ENCODE data around the gene AGO3. TPM values are rescaled to one million over a fixed set of nuclear protein-coding genes. Genes with fewer than 3 reads are reported as not detected.
"Not testable (repeated sequence)": the region's sequence is repeated elsewhere in the genome, so short reads cannot be mapped to it uniquely, and the experiment has no call there.

Gene AGO3
- total RNA-seq, 4 donors from 2014 or later = 12.7 to 21.4 (median 18.1) TPM

- WGBS = 78% methylated on average over 1 of the region's 1 CpG
- Histone ChIP-seq H3K27ac (no peak overlapping the region), H3K9me3 (no peaks in the 10 kb centered on the region), H3K4me3 (no peak overlapping the region), H3K27me3 (no peaks in the 10 kb centered on the region), H3K4me1 (no peaks in the 10 kb centered on the region), H3K36me3 (no peaks in the 10 kb centered on the region)
- no peak for DNase-seq (ENCODE audit: low spot score in 2 of 2)
- TF ChIP-seq POLR2AphosphoS5 (IDR thresholded peaks at IDR 0.05) (no peak), EP300 (IDR thresholded peaks at IDR 0.05) (no peak), CTCF (IDR thresholded peaks at IDR 0.05) (no peak)
Measured at GRCh38 chr1:35958558-35958957, 27.7 kb downstream of the AGO3 start.

GRCh38 chr1:35959304-35959703 is 28.4 kb downstream of the AGO3 start:
- no peak for DNase-seq (ENCODE audit: low spot score in 2 of 2)
- WGBS = 94% methylated on average over 3 of the region's 3 CpGs
- H3K27ac ChIP-seq = no peak overlapping the region
- H3K4me3 ChIP-seq = no peak overlapping the region
- no peak for TF ChIP-seq CTCF (IDR thresholded peaks at IDR 0.05)
- H3K4me1 ChIP-seq = no peaks in the 10 kb centered on the region
- H3K27me3 ChIP-seq = no peaks in the 10 kb centered on the region
- H3K9me3 ChIP-seq = no peaks in the 10 kb centered on the region
- H3K36me3 ChIP-seq = no peaks in the 10 kb centered on the region

DNA sequence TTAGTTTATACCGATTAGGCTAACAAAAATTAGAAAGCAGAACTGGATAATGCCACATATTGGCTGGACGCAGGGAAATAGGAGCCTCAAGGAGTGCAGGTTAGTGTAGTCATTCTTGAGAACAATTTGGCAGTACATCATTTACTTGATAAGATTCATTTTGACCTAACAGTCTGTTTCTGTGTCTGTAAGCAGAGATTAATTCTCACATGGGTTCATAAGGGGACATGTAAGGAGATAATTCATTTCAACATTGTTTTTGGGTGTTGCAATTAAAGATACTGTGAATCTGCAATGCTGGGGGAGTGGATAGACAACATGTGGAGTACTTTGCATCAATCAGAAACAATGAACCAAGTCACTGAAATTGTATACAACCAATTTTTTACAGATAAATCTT is 32.0 kb downstream of the AGO3 start:
- H3K9me3 ChIP-seq = no peaks in the 10 kb centered on the region
- TF ChIP-seq POLR2A (IDR thresholded peaks at IDR 0.05) (no peak), CTCF (IDR thresholded peaks at IDR 0.05) (no peak), POLR2AphosphoS5 (IDR thresholded peaks at IDR 0.05) (no peak), EP300 (IDR thresholded peaks at IDR 0.05) (no peak)
- 93% methylated on average over 2 of the region's 2 CpGs for WGBS
- H3K27ac ChIP-seq = no peak overlapping the region
- H3K4me3 ChIP-seq = no peak overlapping the region
- no peaks in the 10 kb centered on the region for H3K27me3 ChIP-seq
- H3K4me1 ChIP-seq = no peaks in the 10 kb centered on the region
- peaks cover 7% of the 10 kb centered on the region for H3K36me3 ChIP-seq
- DNase-seq (ENCODE audit: low spot score in 2 of 2) = no peak

DNA sequence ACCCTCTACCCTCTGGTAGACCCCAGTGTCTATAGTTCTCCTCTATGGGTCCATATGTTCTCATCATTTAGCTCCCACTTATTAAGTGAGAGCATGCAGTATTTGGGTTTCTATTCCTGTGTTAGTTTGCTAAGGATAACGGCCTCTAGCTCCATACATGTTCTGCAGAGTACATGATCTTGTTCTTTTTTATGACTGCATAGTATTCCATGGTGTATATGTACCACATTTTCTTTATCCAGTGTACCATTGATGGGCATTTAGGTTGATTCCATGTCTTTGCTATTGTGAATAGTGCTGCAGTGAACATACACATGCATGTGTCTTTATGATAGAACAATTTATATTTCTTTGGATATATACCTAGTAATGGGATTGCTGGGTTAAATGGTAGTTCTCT is 33.4 kb downstream of the AGO3 start:
- not testable (repeated sequence) for H3K27ac ChIP-seq; H3K4me1 ChIP-seq; H3K27me3 ChIP-seq; H3K36me3 ChIP-seq; DNase-seq (ENCODE audit: low spot score in 2 of 2); H3K9me3 ChIP-seq; H3K4me3 ChIP-seq
- WGBS = 100% methylated on average over 1 of the region's 1 CpG

GRCh38 chr1:35968396-35968795 is 37.5 kb downstream of the AGO3 start:
- DNase-seq (ENCODE audit: low spot score in 2 of 2) = no peak
- H3K9me3 ChIP-seq = no peaks in the 10 kb centered on the region
- no peaks in the 10 kb centered on the region for H3K27me3 ChIP-seq
- 100% methylated on average over 1 of the region's 1 CpG for WGBS
- no peak for TF ChIP-seq POLR2A (IDR thresholded peaks at IDR 0.05)
- no peak for TF ChIP-seq EP300 (IDR thresholded peaks at IDR 0.05)
- TF ChIP-seq POLR2AphosphoS5 (IDR thresholded peaks at IDR 0.05) = no peak
- TF ChIP-seq CTCF (IDR thresholded peaks at IDR 0.05) = no peak
- peaks cover 25% of the 10 kb centered on the region for H3K36me3 ChIP-seq
- no peaks in the 10 kb centered on the region for H3K4me1 ChIP-seq
- no peak overlapping the region for H3K4me3 ChIP-seq
- no peak overlapping the region for H3K27ac ChIP-seq

GRCh38 chr1:35971601-35972000 is 40.7 kb downstream of the AGO3 start:
- WGBS = 93% methylated on average over 2 of the region's 2 CpGs
- no peak for DNase-seq (ENCODE audit: low spot score in 2 of 2)

GRCh38 chr1:35972631-35973030 is 41.7 kb downstream of the AGO3 start:
- WGBS = 95% methylated on average over 3 of the region's 3 CpGs
- not testable (repeated sequence) for H3K9me3 ChIP-seq; H3K4me1 ChIP-seq; DNase-seq (ENCODE audit: low spot score in 2 of 2); H3K27me3 ChIP-seq; H3K4me3 ChIP-seq; H3K27ac ChIP-seq
- peaks cover 47% of the 10 kb centered on the region for H3K36me3 ChIP-seq

More at GRCh38 chr1:35971601-35972000, 40.7 kb downstream of the AGO3 start:
- Histone ChIP-seq H3K4me1 (no peaks in the 10 kb centered on the region), H3K27ac (no peak overlapping the region), H3K36me3 (peaks cover 51% of the 10 kb centered on the region), H3K9me3 (no peaks in the 10 kb centered on the region), H3K4me3 (no peak overlapping the region), H3K27me3 (no peaks in the 10 kb centered on the region)
- no peak for TF ChIP-seq POLR2AphosphoS5 (IDR thresholded peaks at IDR 0.05)
- no peak for TF ChIP-seq EP300 (IDR thresholded peaks at IDR 0.05)
- no peak for TF ChIP-seq POLR2A (IDR thresholded peaks at IDR 0.05)
- TF ChIP-seq CTCF (IDR thresholded peaks at IDR 0.05) = no peak

All from suprapubic skin (tissue), 4 donors.